H1 (cell line): Measurements from ENCODE around the gene HSPB1. TPM values are rescaled to one million over a fixed set of nuclear protein-coding genes. Genes with fewer than 3 reads are reported as not detected.
"Not testable (repeated sequence)": the region's sequence is repeated elsewhere in the genome, so short reads cannot be mapped to it uniquely, and the experiment has no call there.

ENCODE experiments used
- CTCF ChIA-PET: fragments of 300-600 bp; sonication (Branson Sonifier 250); formaldehyde crosslinking; loops from one replicate; lab custom pipeline; 2021; ENCODE audit not compliant: partially characterized antibody; lab: Charles Lee
- POLR2A ChIA-PET: fragments of 300-600 bp; sonication (Branson Sonifier 250); formaldehyde crosslinking; loops from one replicate; lab custom pipeline; 2021; ENCODE audit warnings: inconsistent platforms; ENCODE audit not compliant: partially characterized antibody; lab: Charles Lee
- DNase-seq, 2 experiments: peaks; one replicate each; pipeline versions ENCODE4 v3.0.0 to v3.0.0-alpha.2; 2010 to 2022; ENCODE audit warnings: low spot score in 2 of 2, low read depth in 1 of 2, mixed read lengths in 1 of 2
- FAIRE-seq: peaks from 2 replicates; lab custom pipeline; 2011; peaks lifted over from hg19 to GRCh38; lab: Jason Lieb, UNC
- H2AFZ ChIP-seq: 2 replicates; pipeline ENCODE4 v1.8.1; 2012; ENCODE audit warnings: low read length, inconsistent platforms
- H2AK5ac ChIP-seq: 2 replicates; pipeline ENCODE4 v1.6.1; 2013; ENCODE audit warnings: low read depth, low read length
- H2BK120ac ChIP-seq: replicated peaks from 2 replicates; pipeline ENCODE3; 2013; ENCODE audit warnings: low read depth, low read length, inconsistent platforms
- H2BK12ac ChIP-seq: 2 replicates; pipeline ENCODE4 v1.6.1; 2013; ENCODE audit warnings: low read depth, low read length
- H2BK15ac ChIP-seq: 2 replicates; pipeline ENCODE4 v1.6.1; 2013; ENCODE audit warnings: low read length
- H2BK20ac ChIP-seq: 2 replicates; pipeline ENCODE4 v1.6.1; 2013; ENCODE audit warnings: low read length
- H2BK5ac ChIP-seq: 2 replicates; pipeline ENCODE4 v1.6.1; 2013; ENCODE audit warnings: low read depth, low read length
- H3K14ac ChIP-seq: 2 replicates; pipeline ENCODE4 v1.6.1; 2013; ENCODE audit warnings: inconsistent platforms; ENCODE audit not compliant: insufficient read length
- H3K18ac ChIP-seq: 2 replicates; pipeline ENCODE4 v1.6.1; 2013; ENCODE audit warnings: low read length; ENCODE audit errors: extremely low read depth
- H3K23ac ChIP-seq: 2 replicates; pipeline ENCODE4 v1.6.1; 2013; ENCODE audit warnings: inconsistent platforms; ENCODE audit not compliant: insufficient read length
- H3K23me2 ChIP-seq: 2 replicates; pipeline ENCODE4 v1.6.1; 2013; ENCODE audit warnings: low read depth, low read length
- H3K27ac ChIP-seq: 2 replicates; pipeline ENCODE4 v1.6.1; 2011; ENCODE audit warnings: low read depth, low read length, inconsistent platforms
- H3K27me3 ChIP-seq, 4 experiments: replicated peaks in 1 of 4; 1 replicate in 1 of 4; 2 replicates in 3 of 4; pipeline versions ENCODE4 v1.6.1 to v1.8.1; 2011 to 2013; ENCODE audit warnings: low read length in 3 of 4, mild to moderate bottlenecking in 3 of 4, inconsistent platforms in 2 of 4, mixed read lengths in 2 of 4, moderate library complexity in 1 of 4; ENCODE audit not compliant: control insufficient read depth in 3 of 4, insufficient read depth in 3 of 4; ENCODE audit errors: extremely low read depth in 1 of 4
- H3K36me3 ChIP-seq, 4 experiments: 2 replicates each; pipeline versions ENCODE4 v1.6.1 to v1.8.1; 2011 to 2013; ENCODE audit warnings: mild to moderate bottlenecking in 4 of 4, low read length in 3 of 4, moderate library complexity in 2 of 4, control low read depth in 1 of 4, inconsistent platforms in 1 of 4; ENCODE audit not compliant: insufficient read depth in 4 of 4, control insufficient read depth in 2 of 4
- H3K4ac ChIP-seq: replicated peaks from 2 replicates; pipeline ENCODE3; 2013; ENCODE audit warnings: low read length, low read depth, mixed read lengths, inconsistent platforms; ENCODE audit not compliant: insufficient read length
- H3K4me1 ChIP-seq, 4 experiments: replicated peaks in 1 of 4; 1 replicate in 1 of 4; 2 replicates in 3 of 4; pipeline versions ENCODE4 v1.6.1 to v1.8.1; 2011 to 2013; ENCODE audit warnings: low read length in 3 of 4, inconsistent platforms in 2 of 4, mixed read lengths in 1 of 4; ENCODE audit not compliant: insufficient read depth in 4 of 4, control insufficient read depth in 3 of 4
- H3K4me2 ChIP-seq, 2 experiments: 2 replicates each; pipeline versions ENCODE4 v1.6.1 to v1.8.1; 2011 to 2013; ENCODE audit warnings: low read depth in 2 of 2, low read length in 2 of 2, control low read depth in 1 of 2, inconsistent platforms in 1 of 2, mild to moderate bottlenecking in 1 of 2; ENCODE audit not compliant: insufficient read depth in 1 of 2
- H3K4me3 ChIP-seq, 4 experiments: fragments of 200-600, 300-600 bp in 1 of 4; sonication (generic), shearing (Covaris generic), sonication (Bioruptor Twin) in 1 of 4; 2 replicates each; pipeline versions ENCODE4 v1.5.1 to v1.8.1; 2011 to 2016; ENCODE audit warnings: low read length in 4 of 4, low read depth in 3 of 4, control low read depth in 2 of 4, inconsistent platforms in 2 of 4, mild to moderate bottlenecking in 2 of 4, mixed read lengths in 1 of 4, moderate library complexity in 1 of 4; ENCODE audit not compliant: insufficient read depth in 2 of 4; ENCODE audit errors: extremely low read depth in 1 of 4
- H3K56ac ChIP-seq: replicated peaks from 2 replicates; pipeline ENCODE3; 2013; ENCODE audit warnings: low read depth, mild to moderate bottlenecking, mixed read lengths, low read length, inconsistent platforms; ENCODE audit not compliant: insufficient read length
- H3K79me1 ChIP-seq: 2 replicates; pipeline ENCODE4 v1.6.1; 2013; ENCODE audit warnings: low read depth, low read length, control low read depth
- H3K79me2 ChIP-seq, 2 experiments: 2 replicates each; pipeline versions ENCODE4 v1.6.1 to v1.8.1; 2012 to 2013; ENCODE audit warnings: low read length in 2 of 2, mild to moderate bottlenecking in 2 of 2, inconsistent platforms in 1 of 2; ENCODE audit not compliant: insufficient read depth in 2 of 2, control insufficient read depth in 1 of 2
- H3K9ac ChIP-seq, 4 experiments: replicated peaks in 1 of 4; 1 replicate in 1 of 4; 2 replicates in 3 of 4; pipeline versions ENCODE4 v1.6.1 to v1.8.1; 2011 to 2013; ENCODE audit warnings: low read depth in 3 of 4, low read length in 3 of 4, control low read depth in 2 of 4, mild to moderate bottlenecking in 2 of 4, moderate library complexity in 2 of 4, inconsistent platforms in 1 of 4; ENCODE audit errors: extremely low read depth in 1 of 4
- H3K9me3 ChIP-seq, 2 experiments: 2 replicates each; pipeline versions ENCODE4 v1.6.1 to v1.8.1; 2012 to 2013; ENCODE audit warnings: mild to moderate bottlenecking in 2 of 2, moderate library complexity in 2 of 2, control low read depth in 1 of 2, inconsistent platforms in 1 of 2, low read depth in 1 of 2, low read length in 1 of 2, mixed read lengths in 1 of 2; ENCODE audit not compliant: insufficient read depth in 2 of 2
- H4K20me1 ChIP-seq, 2 experiments: replicated peaks in 1 of 2; 2 replicates each; pipeline versions ENCODE3 to v1.8.1; 2011 to 2013; ENCODE audit warnings: inconsistent platforms in 2 of 2, low read length in 2 of 2, mild to moderate bottlenecking in 1 of 2; ENCODE audit not compliant: insufficient read depth in 2 of 2, control insufficient read depth in 1 of 2
- H4K5ac ChIP-seq: 2 replicates; pipeline ENCODE4 v1.6.1; 2013; ENCODE audit warnings: low read length, low read depth, mixed read lengths, inconsistent platforms; ENCODE audit not compliant: insufficient read length
- H4K8ac ChIP-seq: 2 replicates; pipeline ENCODE4 v1.8.0; 2013; ENCODE audit warnings: mild to moderate bottlenecking, moderate library complexity, low read length, inconsistent platforms; ENCODE audit not compliant: insufficient read depth; ENCODE audit errors: extremely low read depth
- H4K91ac ChIP-seq: replicated peaks from 2 replicates; pipeline ENCODE3; 2013; ENCODE audit warnings: low read length, mixed read lengths, inconsistent platforms; ENCODE audit not compliant: insufficient read length
- CTBP2 ChIP-seq: IDR thresholded peaks from 2 replicates; pipeline ENCODE4 v1.7.0; 2011; ENCODE audit warnings: borderline replicate concordance, mild to moderate bottlenecking, moderate library complexity, mixed read lengths, low read length; ENCODE audit not compliant: insufficient read depth, insufficient read length
- WGBS, 2 experiments: shearing (Covaris generic) in 1 of 2; methylation state at CpG; one replicate each; pipeline versions ENCODE4 v1.1.6 to v1.1.7; 2013 to 2015; ENCODE audit warnings: low lambda C conversion rate in 2 of 2, mixed read lengths in 2 of 2, inconsistent platforms in 1 of 2, low coverage in 1 of 2, missing lambda C conversion rate in 1 of 2; ENCODE audit not compliant: insufficient replicate concordance in 2 of 2, insufficient coverage in 1 of 2, insufficient read length in 1 of 2; ENCODE audit errors: extremely low coverage in 1 of 2, missing lambda C conversion rate in 1 of 2; 5-methylcytosine and 5-hydroxymethylcytosine counted together
- polyA plus RNA-seq, 7 experiments: library from polyadenylated mRNA; depleted of rRNA in 3 of 7; stranded (reverse) in 5 of 7; unstranded in 2 of 7; fragments of >200 nt in 5 of 7; fragments of 200-250 nt in 2 of 7; gene quantifications; 1 replicate in 5 of 7; 2 replicates in 1 of 7; 4 replicates in 1 of 7; pipeline versions ENCODE4 v1.2.1 to v1.2.3, GENCODE V29; 2011 to 2013; ENCODE audit warnings: missing spikeins in 2 of 7, mixed read lengths in 2 of 7
- total RNA-seq: library from RNA; stranded (reverse); fragmentation: NEBNext Ultra II Directional; extraction: Animal tissue kit (Norgen Biotek cat#: 25700); gene quantifications from 2 replicates; pipeline ENCODE4 v1.2.1, GENCODE V29; 2021

The HSPB1 gene
- total and polyA plus RNA-seq, 2 of the 8 experiments (the other 6 are each of a cell fraction or from before 2014, with no cell fraction given), result 165 to 254 TPM

DNA sequence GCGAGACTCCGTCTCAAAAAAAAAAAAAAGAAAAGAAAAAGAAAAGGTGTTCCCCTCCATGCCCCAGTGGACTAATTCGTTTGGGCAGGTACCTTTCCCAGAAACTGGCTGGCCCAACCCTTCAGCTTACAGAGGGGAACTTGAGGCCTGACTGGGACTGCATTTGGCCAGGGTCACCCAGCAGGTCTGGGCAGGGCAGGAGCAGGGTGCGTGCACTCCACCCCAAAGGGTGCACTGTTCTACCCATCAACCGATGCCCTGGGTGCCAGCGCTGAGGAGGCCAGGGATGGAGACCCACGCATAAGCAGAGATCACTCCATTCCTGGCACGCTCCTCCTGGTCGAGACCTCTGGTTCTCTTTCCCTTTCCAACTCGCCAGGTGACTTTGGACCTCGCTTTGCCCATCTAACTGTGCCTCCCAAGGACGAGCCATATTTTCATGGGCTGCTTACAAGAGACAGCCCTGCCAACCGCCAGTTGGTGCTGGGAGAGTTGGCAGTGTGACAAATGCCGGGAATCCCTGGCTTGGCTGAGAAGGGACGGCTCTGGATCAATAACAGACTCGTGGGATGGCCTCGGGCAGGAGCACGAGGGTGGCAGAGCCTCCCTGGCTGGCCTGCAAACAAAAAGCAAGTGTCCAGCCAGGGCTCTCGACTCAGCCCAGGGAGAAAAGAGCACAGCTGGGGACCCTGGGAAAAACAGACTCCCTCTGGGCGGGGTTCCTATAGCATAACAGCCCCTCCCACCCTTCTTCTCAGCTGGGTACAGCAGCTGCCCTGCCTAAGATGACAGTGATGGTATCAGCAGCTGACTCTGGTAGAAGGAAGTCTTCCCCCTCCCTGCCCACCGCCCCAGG lies 7.9 kb downstream of the HSPB1 start (continued):
- no peak for TF ChIP-seq CTBP2

DNA sequence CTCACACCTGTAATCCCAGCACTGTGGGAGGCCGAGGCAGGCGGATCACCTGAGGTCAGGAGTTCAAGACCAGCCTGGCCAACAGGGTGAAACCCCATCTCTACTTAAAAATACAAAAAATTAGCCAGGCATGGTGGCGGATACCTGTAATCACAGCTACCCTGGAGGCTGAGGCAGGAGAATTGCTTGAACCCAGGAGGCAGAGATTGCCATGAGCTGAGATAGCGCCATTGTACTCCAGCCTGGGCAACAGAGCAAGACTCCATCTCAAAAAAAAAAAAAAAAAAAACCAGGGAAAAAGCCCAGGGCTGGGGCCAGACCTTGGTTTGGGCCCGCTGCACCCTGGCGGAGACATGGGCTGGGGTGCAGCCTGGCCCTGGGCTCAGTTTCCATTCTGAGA lies 9.4 kb downstream of the HSPB1 start:
- not testable (repeated sequence) for H3K4ac ChIP-seq, H3K27ac ChIP-seq, H2AFZ ChIP-seq, H3K36me3 ChIP-seq, H4K20me1 ChIP-seq, H3K18ac ChIP-seq, H2BK5ac ChIP-seq, H2BK20ac ChIP-seq, H3K14ac ChIP-seq, H2AK5ac ChIP-seq, H3K23me2 ChIP-seq, H3K4me2 ChIP-seq, H3K79me1 ChIP-seq, H3K23ac ChIP-seq, H2BK12ac ChIP-seq, H3K79me2 ChIP-seq, H3K9me3 ChIP-seq, DNase-seq, FAIRE-seq, H4K8ac ChIP-seq, H3K4me3 ChIP-seq, H3K27me3 ChIP-seq, H4K5ac ChIP-seq, H3K4me1 ChIP-seq, H2BK15ac ChIP-seq, H3K9ac ChIP-seq, H2BK120ac ChIP-seq, H3K56ac ChIP-seq
- ChIA-PET POLR2A (interaction anchor here (1.0 to 1.4 kb wide), 4 partner anchors 13 to 53 kb away, joined by 3 to 4 read pairs (median 3); no protein-coding TSS in a partner anchor), CTCF (interaction anchor here (1.1 to 20.9 kb wide), 10 partner anchors 21 to 243 kb away, joined by 3 to 426 read pairs (median 6); no protein-coding TSS in a partner anchor)
- WGBS, 2 experiments, result 98% methylated on average over 6 of the region's 6 CpGs; no CpG with 5 or more reads in 1 of the 2 experiments
- peak overlapping the region; percentile 54 for H4K91ac ChIP-seq
